HG03565 (cell line): ENCODE measurements around the gene KCNIP1.
A peak's percentile ranks its signal among the peaks of the same experiment; 100 is the strongest.

Experiments
- ATAC-seq: cut with Tn5 transposase; IDR thresholded peaks from one replicate; pipeline ENCODE4 v1.9.1; 2021; ENCODE audit warnings: mild to moderate bottlenecking, moderate library complexity; ENCODE audit not compliant: unreplicated experiment

KCNIP1 gene

GRCh38 chr5:170625221-170626165 lies 121.7 kb downstream of the KCNIP1 start:
- ATAC-seq = no peak

DNA sequence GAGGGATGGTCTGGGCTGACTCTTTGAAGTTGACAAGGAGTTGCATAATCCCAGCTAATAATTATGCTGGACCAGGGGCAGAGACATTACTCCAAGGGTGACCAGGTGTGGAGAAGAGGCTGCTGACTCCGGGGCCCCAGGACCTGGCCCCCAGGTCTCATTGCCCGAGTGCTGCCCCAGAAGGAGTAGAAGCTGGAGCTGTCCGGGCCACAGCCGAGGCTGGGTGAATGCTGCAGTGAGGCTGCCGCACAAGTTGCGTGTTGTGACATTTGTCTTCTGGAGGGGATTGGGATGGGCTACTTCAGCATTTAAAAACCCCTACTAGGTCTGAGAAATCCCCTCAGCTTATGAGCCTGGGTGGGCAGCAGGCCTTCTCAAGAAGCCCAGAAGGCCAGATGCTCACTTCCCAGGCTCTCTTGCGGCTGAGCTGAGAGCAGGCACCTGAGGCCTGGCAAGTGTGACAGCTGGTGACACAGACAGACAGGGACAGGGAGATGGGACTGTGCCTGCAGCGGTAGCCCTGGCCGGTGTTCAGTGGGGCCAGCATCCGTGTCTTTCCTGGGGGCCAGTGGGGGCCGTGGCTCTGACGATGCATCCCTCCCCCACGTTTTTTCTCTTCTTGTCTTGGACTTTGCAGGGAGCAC lies 122.8 kb downstream of the KCNIP1 start:
- no peak for ATAC-seq

DNA sequence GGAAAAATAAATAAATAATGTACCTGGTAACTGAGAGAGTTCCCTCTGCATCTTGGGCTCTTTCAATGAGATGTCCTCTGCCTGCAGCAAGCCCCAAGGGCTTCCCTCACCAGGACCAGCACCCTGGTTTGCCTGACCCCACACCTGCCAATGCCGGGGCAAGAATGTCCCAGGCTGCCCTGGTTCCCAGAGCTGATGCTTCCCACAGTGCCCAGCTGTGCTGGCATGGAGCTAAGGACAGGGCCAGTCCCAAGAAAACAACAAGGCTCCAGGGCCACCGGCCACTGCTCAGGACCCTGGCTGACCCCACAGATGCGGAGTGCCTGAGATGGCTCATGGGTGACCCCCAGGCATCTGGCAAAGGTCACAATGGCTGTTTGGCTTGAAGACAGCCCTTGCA lies 123.5 kb downstream of the KCNIP1 start:
- ATAC-seq = no peak

GRCh38 chr5:170628028-170628427 lies 124.2 kb downstream of the KCNIP1 start:
- no peak for ATAC-seq

GRCh38 chr5:170628691-170629565 lies 125.1 kb downstream of the KCNIP1 start:
- ATAC-seq = no peak

DNA sequence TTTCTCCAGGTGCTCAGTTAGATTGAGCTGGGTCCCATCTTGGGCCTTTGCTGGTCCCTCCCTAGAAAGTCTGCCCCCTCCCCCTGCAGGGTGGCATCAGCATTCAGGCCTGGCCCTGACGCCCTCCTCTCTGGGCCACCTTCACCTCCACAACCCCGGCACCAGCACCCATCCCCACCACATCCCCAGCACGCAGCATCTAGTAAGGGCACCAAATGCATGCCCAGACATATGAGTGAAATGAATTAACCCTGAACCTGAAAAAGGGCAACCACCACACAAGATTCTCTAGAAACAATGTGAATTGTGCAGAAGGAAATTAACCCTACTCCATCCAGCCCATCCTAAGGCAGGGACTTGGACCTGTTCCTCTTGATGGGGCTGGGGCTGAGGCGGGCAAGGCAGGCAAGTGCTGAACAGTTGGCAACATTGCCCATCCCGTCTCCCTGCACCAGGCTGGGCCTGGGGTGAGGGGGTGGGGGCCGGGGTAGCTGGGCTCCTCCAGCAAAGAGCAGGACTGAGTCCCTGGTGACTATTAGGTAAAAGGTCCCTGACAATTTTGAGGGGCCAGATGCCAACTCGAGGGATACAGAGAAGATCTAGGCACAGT lies 125.9 kb downstream of the KCNIP1 start:
- no peak for ATAC-seq

GRCh38 chr5:170630226-170630625 lies 126.4 kb downstream of the KCNIP1 start:
- no peak for ATAC-seq

- no peak for ATAC-seq
Measured at GRCh38 chr5:170630711-170631141, 126.9 kb downstream of the KCNIP1 start.

- ATAC-seq = no peak
Measured at GRCh38 chr5:170631466-170632195, 127.8 kb downstream of the KCNIP1 start.

- no peak for ATAC-seq
Measured at GRCh38 chr5:170632266-170632984, 128.6 kb downstream of the KCNIP1 start.

DNA sequence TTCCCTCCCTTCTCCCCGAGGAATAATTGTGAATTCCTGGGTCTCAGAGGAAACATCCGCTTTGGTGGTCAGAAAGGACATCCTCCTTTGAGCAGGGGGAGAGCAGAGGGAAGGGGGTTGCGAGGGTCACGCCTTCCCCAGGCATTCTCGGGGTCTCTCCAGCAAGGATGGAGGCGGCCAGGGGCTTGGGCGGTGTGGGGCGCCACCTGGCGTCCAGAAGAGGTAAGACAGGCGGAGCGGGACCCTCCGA lies 129.1 kb downstream of the KCNIP1 start:
- ATAC-seq = peak; percentile 51

- ATAC-seq = no peak
Measured at GRCh38 chr5:170633235-170634081, 129.6 kb downstream of the KCNIP1 start.

DNA sequence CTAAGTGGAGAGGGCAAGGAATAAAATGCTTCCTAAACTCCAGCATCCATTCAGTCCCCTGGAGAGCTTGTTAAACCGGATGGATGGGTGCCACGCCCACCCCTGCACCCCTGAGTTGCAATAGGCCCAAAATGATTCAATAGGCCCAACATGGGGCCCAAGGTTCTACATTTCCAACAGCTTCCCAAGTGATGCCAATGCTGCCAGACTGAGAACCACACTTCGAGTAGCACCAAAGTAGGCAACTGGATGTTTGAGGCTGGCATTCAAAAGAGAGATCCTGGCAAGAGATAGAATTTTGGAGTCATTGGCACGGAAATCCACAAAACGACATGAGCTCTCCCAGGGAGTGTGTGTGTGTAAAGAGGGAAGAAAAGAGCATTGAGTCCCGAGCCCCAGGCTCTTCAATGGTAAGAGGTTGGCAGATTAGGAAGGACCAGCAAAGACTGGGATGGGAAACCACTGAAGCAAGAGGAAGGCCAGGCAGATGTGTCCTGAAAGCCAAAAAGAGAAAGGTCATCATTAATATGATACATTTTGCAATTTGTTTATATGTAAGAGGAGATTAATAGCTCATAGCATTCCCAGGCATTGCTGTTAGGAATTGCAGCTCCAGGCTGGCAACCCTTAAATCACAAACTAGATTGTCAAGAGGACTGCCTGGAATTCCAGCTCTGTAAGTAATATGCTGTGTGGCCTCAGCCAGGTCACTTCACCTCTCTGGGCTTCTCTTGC lies 130.6 kb downstream of the KCNIP1 start:
- no peak for ATAC-seq

- ATAC-seq = no peak
Measured at GRCh38 chr5:170635706-170636105, 131.9 kb downstream of the KCNIP1 start.

- no peak for ATAC-seq
Measured at GRCh38 chr5:170636206-170636605, 132.4 kb downstream of the KCNIP1 start.

- ATAC-seq = no peak
Measured at GRCh38 chr5:170636801-170637477, 133.1 kb downstream of the KCNIP1 start.

- ATAC-seq = no peak
Measured at GRCh38 chr5:170638051-170638450, 134.2 kb downstream of the KCNIP1 start.
